ENCODE data around the gene PPIE. TPM values are rescaled to one million over a fixed set of nuclear protein-coding genes. Genes with fewer than 3 reads are reported as not detected.

PPIE gene

GRCh38 chr1:39812913-39813312 lies 74.2 kb downstream of the PPIE start:
- Histone ChIP-seq H2BK5ac (ENCODE audit: low read length) (no peak overlapping the region), H3K9ac (ENCODE audit: low read length) (no peak overlapping the region), H3K56ac (ENCODE audit: low read length) (no peak overlapping the region), H3K36me3 (ENCODE audit: control insufficient read depth, insufficient read depth, low read length) (no peaks in the 10 kb centered on the region), H4K8ac (ENCODE audit: low read depth, low read length) (no peak overlapping the region), H3K23ac (ENCODE audit: low read length) (no peak overlapping the region), H2BK120ac (ENCODE audit: low read depth, low read length) (no peak overlapping the region), H2AK5ac (ENCODE audit: low read length) (no peak overlapping the region), H3K27ac (ENCODE audit: low read depth, low read length) (no peak overlapping the region), H3K18ac (ENCODE audit: low read length) (no peak overlapping the region), H2BK15ac (replicated peaks; ENCODE audit: low read depth) (no peak overlapping the region), H3K27me3 (ENCODE audit: insufficient read depth, low read length, poor library complexity) (no peaks in the 10 kb centered on the region), H3K79me2 (ENCODE audit: control insufficient read depth, insufficient read depth, low read length) (no peaks in the 10 kb centered on the region), H3K4me1 (ENCODE audit: control insufficient read depth, low read depth, low read length) (no peaks in the 10 kb centered on the region), H3K4me3 (ENCODE audit: low read length) (no peak overlapping the region), H4K5ac (ENCODE audit: low read length) (no peak overlapping the region), H3K79me1 (ENCODE audit: low read length) (no peaks in the 10 kb centered on the region), H3K4ac (ENCODE audit: low read depth, low read length) (no peak overlapping the region), H3K4me2 (ENCODE audit: low read length) (no peak overlapping the region)
- no CpG with 5 or more reads among the region's 3 CpGs for WGBS (ENCODE audit: extremely low coverage, insufficient coverage, low lambda C conversion rate)
- DNase-seq, result no peak

Small RNAs within 50 kb of the gene (small RNA-seq; reads per million reads assigned to genes)
- not detected for gene AL033527.1 (ENCODE audit: insufficient read depth)
- gene RNU7-121P (ENCODE audit: insufficient read depth), result not detected
